ENCODE measurements around the gene CADM1. TPM values are rescaled to one million over a fixed set of nuclear protein-coding genes. Genes with fewer than 3 reads are reported as not detected.

Gene CADM1
- total RNA-seq, 1 experiment from 2014 or later: 0.79 TPM

DNA sequence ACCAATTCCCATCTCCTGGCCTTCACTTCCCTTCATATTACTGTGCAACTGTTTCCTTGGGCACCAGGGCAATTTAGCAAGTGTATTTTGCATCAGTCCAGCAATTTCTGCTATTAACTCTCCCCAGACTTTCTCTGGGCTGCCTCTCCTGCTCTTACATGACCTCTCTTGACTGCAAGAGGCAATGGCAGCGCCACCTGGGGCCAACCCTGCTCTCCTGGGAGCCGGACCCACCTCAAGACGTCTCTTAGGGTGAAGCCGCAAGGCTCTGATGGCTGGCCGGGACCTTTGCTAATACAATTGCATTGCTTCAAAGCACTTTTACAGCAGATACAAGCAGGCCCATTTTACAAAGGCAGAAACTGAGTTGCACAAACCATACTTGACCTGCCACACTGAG lies 360.2 kb downstream of the CADM1 start:
- RAD21 ChIA-PET (ENCODE audit: low non-redundant PET in 1 of 2, low total read pairs in 2 of 2, uncharacterized antibody in 2 of 2, unreplicated experiment in 2 of 2): no interaction called here
- no peaks in the 10 kb centered on the region for H3K9me2 ChIP-seq (ENCODE audit: insufficient read depth)
- BruUV-seq (replicated peaks): no TSS peak

DNA sequence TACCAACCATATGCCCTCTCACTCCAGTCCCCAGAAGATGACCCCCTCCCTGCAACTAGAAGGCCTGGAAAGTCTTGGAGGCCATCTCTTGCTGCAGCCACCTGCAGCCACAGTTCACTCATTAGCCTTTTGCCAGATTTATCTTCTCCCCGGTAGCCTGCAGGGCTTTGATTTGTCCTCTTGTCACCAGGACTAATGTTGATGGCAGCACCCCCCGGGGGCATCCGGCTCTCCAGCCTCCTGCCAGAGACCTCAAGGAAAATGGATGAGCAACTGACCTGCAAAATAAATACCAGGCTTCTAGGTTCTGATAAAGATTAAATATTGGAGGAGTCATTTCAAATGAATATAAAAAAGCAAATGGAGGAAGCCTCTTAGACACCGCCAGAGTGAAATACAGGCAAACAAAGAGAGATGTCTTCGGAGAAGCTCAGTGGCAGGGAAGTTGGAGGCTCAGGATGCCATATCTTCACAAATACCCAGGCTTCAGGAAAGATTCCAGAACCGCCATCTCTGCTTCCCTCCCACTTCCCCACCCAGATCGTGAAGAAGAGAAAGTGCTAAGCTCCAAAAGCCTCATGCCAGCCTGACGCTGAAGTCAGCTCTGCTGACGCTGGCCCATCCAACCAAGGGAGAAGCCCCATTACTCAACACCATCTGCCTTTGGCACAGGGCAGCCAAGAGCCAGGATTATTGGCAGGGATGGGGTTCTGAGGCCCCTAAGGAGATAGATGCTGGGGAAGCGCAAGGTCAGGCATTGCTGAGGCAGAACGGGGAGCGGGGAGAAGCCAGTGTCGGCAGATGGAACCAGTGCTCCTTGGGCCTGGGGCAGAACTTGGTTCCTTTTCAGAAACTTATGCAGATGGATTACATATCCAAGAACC lies 362.7 kb downstream of the CADM1 start:
- no peaks in the 10 kb centered on the region for H3K27me3 ChIP-seq (ENCODE audit: insufficient read depth, low read length)
- no peaks in the 10 kb centered on the region for H3K79me2 ChIP-seq (ENCODE audit: insufficient read depth, low read length)
- no peaks in the 10 kb centered on the region for H3K36me3 ChIP-seq (ENCODE audit: control insufficient read depth in 1 of 2, insufficient read depth in 2 of 2, low read length in 2 of 2)
- no peak for ATAC-seq
- no peaks in the 10 kb centered on the region for H3K9me3 ChIP-seq (ENCODE audit: control insufficient read depth in 1 of 2, insufficient read depth in 1 of 2, low read depth in 1 of 2, low read length in 2 of 2)
- no peak overlapping the region for H3K27ac ChIP-seq (ENCODE audit: low read depth, low read length)
- ChIA-PET RAD21 (ENCODE audit: low non-redundant PET in 1 of 2, low total read pairs in 2 of 2, uncharacterized antibody in 2 of 2, unreplicated experiment in 2 of 2) (no interaction called here), CTCF (no interaction called here), POLR2A (no interaction called here)
- H4K20me1 ChIP-seq (ENCODE audit: insufficient read depth): no peaks in the 10 kb centered on the region
- H3K4me3 ChIP-seq (replicated peaks in 1 of 2; ENCODE audit: low read depth in 1 of 2, low read length in 2 of 2): no peak overlapping the region
- H3K4me2 ChIP-seq (ENCODE audit: low read length): no peak overlapping the region
- no TSS peak for BruUV-seq (replicated peaks)
- no peak overlapping the region for H3K9ac ChIP-seq (ENCODE audit: low read length)
- no peak for DNase-seq (ENCODE audit: low read depth, low spot score)
- no peaks in the 10 kb centered on the region for H3K9me2 ChIP-seq (ENCODE audit: insufficient read depth)
- no peaks in the 10 kb centered on the region for H3K4me1 ChIP-seq (ENCODE audit: control insufficient read depth in 1 of 2, insufficient read depth in 2 of 2, low read length in 2 of 2)
- H2AFZ ChIP-seq (ENCODE audit: low read depth, low read length, poor library complexity, severe bottlenecking): no peak overlapping the region
- intact Hi-C loops (cut with micrococcal nuclease): no loop called here
- TF ChIP-seq ELF1 (IDR thresholded peaks at IDR 0.05; ENCODE audit: borderline replicate concordance, low read depth): no peak
- TF ChIP-seq POLR2AphosphoS5 (IDR thresholded peaks at IDR 0.05; ENCODE audit: low read depth, low read length): no peak
- TF ChIP-seq MAX (IDR thresholded peaks at IDR 0.05): no peak
- TF ChIP-seq ZBTB33 (IDR thresholded peaks at IDR 0.05; ENCODE audit: extremely low read depth, insufficient replicate concordance, low read length): no peak
- no peak for TF ChIP-seq SRF (IDR thresholded peaks at IDR 0.05; ENCODE audit: low read depth)
- TF ChIP-seq CEBPB (IDR thresholded peaks at IDR 0.05; ENCODE audit: low read depth): no peak
- no peak for TF ChIP-seq ZFX (IDR thresholded peaks at IDR 0.05)
- no peak for TF ChIP-seq TCF7L2 (IDR thresholded peaks at IDR 0.05; ENCODE audit: borderline replicate concordance, extremely low read depth, insufficient read depth, insufficient read length)
- TF ChIP-seq, protein P1, sequence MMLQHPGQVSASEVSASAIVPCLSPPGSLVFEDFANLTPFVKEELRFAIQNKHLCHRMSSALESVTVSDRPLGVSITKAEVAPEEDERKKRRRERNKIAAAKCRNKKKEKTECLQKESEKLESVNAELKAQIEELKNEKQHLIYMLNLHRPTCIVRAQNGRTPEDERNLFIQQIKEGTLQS (IDR thresholded peaks at IDR 0.05): no peak
- TF ChIP-seq EZH2phosphoT487 (IDR thresholded peaks at IDR 0.05; ENCODE audit: borderline replicate concordance): no peak

More for the DNA sequence above, 360.2 kb downstream of the CADM1 start:
- H2AFZ ChIP-seq (ENCODE audit: low read depth, low read length, poor library complexity, severe bottlenecking): no peak overlapping the region
- H3K4me2 ChIP-seq (ENCODE audit: low read length): no peak overlapping the region
- H3K79me2 ChIP-seq (ENCODE audit: insufficient read depth, low read length): no peaks in the 10 kb centered on the region
- H3K4me1 ChIP-seq (ENCODE audit: control insufficient read depth in 1 of 2, insufficient read depth in 2 of 2, low read length in 2 of 2): no peaks in the 10 kb centered on the region
- H3K27ac ChIP-seq (ENCODE audit: low read depth, low read length): no peak overlapping the region
- no peaks in the 10 kb centered on the region for H3K36me3 ChIP-seq (ENCODE audit: control insufficient read depth in 1 of 2, insufficient read depth in 2 of 2, low read length in 2 of 2)
- no peak overlapping the region for H3K4me3 ChIP-seq (replicated peaks in 1 of 2; ENCODE audit: low read depth in 1 of 2, low read length in 2 of 2)
- H3K9me3 ChIP-seq (ENCODE audit: control insufficient read depth in 1 of 2, insufficient read depth in 1 of 2, low read depth in 1 of 2, low read length in 2 of 2): no peaks in the 10 kb centered on the region
- intact Hi-C loops (cut with micrococcal nuclease): no loop called here
- H3K27me3 ChIP-seq (ENCODE audit: insufficient read depth, low read length): no peaks in the 10 kb centered on the region
- TF ChIP-seq ZBTB33 (IDR thresholded peaks at IDR 0.05; ENCODE audit: extremely low read depth, insufficient replicate concordance, low read length) (no peak), CEBPB (IDR thresholded peaks at IDR 0.05; ENCODE audit: low read depth) (no peak), CBX3 (IDR thresholded peaks at IDR 0.05; ENCODE audit: low read depth) (no peak), ZFX (IDR thresholded peaks at IDR 0.05) (no peak), SRF (IDR thresholded peaks at IDR 0.05; ENCODE audit: low read depth) (no peak)
- ChIA-PET CTCF (no interaction called here), POLR2A (no interaction called here)
- ATAC-seq: no peak
- H4K20me1 ChIP-seq (ENCODE audit: insufficient read depth): no peaks in the 10 kb centered on the region
- no peak overlapping the region for H3K9ac ChIP-seq (ENCODE audit: low read length)
- no peak for DNase-seq (ENCODE audit: low read depth, low spot score)

Data from HCT116 (cell line).